GM12892 (cell line): ENCODE results near the gene NTSR1.

Experiments used
- POLR2A ChIP-seq: IDR thresholded peaks from 2 replicates; pipeline ENCODE4 v1.6.1; 2011; ENCODE audit warnings: low read depth, low read length, control low read depth
- POLR2AphosphoS5 ChIP-seq: IDR thresholded peaks from 2 replicates; pipeline ENCODE4 v1.6.1; 2011; ENCODE audit warnings: low read depth, low read length, control low read depth
- TAF1 ChIP-seq: IDR thresholded peaks from 2 replicates; pipeline ENCODE4 v1.6.1; 2011; ENCODE audit warnings: low read depth, mild to moderate bottlenecking, control low read depth, low read length, borderline replicate concordance

- TF ChIP-seq POLR2AphosphoS5 (no peak), POLR2A (no peak), TAF1 (no peak)
Observed at GRCh38 chr20:62748311-62748710, 39.7 kb downstream of the NTSR1 start.
